Stimulated activated CD4-positive, alpha-beta T cell treated with anti-CD3 and anti-CD28 coated beads, TNF-alpha, amount 100 ng/mL, for 24 hours (primary cell): ENCODE results near the gene ENOX2.

Experiments used
- DNase-seq, 3 experiments: peaks; one replicate each; pipeline ENCODE4 v3.0.0-alpha.2; 2020; ENCODE audit warnings: low read depth in 3 of 3

Gene ENOX2

GRCh38 chrX:130700629-130701028 is 202.4 kb downstream of the ENOX2 start:
- no peak for DNase-seq

DNA sequence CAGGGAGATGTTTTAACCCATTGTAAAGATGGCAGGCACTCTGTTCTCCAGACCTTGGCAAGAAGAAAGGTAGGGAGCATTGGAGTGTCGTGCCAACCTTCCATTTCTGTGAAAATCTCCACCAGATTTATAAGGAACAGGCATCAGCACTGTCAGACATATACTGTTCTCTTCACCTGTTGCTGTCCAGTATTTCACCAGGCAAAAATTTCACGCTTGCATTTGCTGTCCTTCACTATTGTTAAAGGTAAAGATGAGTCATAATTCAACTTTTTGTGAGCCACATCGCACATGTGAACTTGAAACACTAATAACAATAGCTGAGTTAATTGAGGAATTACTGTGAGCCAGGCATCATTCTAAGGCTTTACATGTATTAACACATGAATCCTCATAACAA is 203.4 kb downstream of the ENOX2 start:
- DNase-seq, result no peak

DNA sequence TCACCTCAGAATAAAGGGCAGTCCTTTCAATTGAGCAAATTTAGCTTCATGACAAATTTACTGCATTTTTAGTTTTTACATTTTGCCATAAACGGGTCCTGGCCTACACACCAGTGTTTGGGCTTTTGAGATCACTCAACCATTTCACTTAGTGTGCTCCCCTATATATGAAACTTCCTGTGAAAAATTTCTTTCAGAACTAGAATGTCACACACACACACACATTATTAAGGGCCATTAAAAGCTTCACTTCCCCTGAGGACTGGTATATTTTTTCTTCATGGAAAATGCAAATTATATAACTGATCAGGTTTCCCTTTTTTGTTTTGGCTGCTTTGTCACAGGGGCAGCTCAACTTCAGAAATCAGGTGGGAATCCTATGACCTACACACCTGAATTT is 206.5 kb downstream of the ENOX2 start:
- no peak for DNase-seq

- DNase-seq, result no peak
These were observed 207.1 kb downstream of the ENOX2 start for GRCh38 chrX:130695931-130696330.

GRCh38 chrX:130694983-130695382 is 208.0 kb downstream of the ENOX2 start:
- DNase-seq, result no peak

DNA sequence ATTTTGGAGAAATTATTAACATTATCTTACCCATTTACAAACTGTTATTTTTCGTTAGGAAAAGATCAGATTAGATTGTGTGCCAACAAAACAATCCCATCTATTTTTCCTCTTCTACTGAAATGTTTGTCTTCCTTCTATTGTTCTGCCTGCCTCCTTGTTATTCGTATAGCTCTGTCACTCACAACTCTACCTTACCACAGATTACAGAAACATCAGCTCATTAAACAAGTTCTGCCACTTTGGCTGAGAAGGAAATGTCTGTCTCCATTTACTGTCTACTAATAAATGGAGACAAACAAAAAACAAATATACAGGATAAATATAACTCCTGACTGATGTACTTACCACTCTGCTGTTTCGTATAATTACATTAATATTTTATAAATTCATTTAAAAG is 211.4 kb downstream of the ENOX2 start:
- no peak for DNase-seq

DNA sequence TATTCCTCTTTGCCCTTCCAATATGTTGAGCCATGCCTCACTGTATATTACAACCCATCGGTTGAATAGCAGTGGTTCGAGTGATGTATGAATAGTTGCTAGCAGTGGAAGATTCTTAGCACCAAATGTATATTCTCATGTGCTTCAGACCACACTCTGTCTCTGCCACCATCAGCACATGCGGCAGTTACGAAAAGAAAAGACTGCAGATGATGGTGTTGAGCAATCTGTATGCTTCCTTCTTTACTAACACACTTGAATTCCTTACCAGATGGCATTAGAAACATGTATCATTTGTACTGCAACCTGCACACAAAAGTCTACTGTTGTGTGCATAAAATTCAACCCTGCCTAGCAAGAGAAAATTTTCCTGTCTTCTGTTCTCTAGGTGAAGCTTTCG is 214.6 kb downstream of the ENOX2 start:
- DNase-seq, result no peak

GRCh38 chrX:130682990-130683389 is 220.0 kb downstream of the ENOX2 start:
- no peak for DNase-seq

GRCh38 chrX:130680164-130681035 is 222.6 kb downstream of the ENOX2 start:
- DNase-seq, result no peak

DNA sequence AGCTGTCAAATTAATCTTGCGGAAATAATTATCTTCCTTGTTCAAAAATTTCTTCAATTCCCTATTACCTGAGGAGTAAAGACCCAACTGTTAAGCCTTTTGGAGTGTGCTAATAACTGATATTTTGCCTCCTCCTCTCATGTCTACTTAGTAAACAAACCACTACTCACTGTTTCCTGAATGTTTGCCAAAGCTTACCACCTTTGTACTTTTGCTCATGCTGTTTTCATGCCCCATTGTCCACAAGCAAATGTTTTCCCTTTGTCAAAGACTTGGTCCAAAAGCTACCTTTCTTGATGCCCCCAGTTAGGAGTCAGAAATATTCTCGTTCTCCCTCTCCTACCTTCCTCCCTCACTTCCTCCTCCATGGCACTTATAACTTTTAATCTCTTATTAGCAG is 226.1 kb downstream of the ENOX2 start:
- DNase-seq, result no peak

- no peak for DNase-seq
These were observed 230.8 kb downstream of the ENOX2 start for GRCh38 chrX:130672214-130672613.

- no peak for DNase-seq
These were observed 233.8 kb downstream of the ENOX2 start for GRCh38 chrX:130669233-130669632.

DNA sequence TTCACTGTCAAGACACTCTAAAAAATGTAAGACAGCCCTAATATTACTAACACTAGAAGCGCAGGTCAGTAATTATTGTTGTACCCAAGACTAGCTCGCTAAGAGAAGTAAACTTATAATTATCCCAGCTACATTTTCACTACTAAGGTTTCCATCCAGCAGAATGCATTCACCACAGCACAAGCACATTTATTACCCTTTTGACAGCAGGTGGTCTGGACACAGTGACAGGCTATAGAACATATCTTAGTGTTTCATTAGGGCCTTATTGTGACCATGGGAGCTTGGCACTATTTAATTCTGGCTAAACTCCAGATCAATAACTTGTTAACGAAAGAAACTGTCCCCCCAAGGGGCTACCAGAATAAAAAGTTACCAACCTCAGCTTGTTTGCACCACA is 237.7 kb downstream of the ENOX2 start:
- no peak for DNase-seq

DNA sequence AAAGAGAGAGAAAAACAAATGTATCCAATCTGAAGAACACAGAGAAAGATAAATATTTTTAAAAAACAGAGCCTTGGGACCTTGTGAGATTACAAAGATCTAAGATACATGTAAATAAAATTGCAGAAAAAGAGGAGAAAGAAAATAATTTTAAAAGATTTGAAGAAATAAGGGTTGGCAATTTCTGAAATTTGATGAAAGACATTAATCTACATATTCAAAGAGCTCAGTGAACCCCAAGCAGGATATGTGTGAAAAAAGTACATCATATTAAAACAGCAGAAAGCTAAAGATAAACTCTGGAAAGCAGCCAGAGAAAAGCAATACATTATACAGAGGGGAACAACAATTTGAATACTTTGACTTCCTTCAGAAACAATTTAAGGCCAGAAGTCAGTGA is 244.7 kb downstream of the ENOX2 start:
- DNase-seq, result no peak

DNA sequence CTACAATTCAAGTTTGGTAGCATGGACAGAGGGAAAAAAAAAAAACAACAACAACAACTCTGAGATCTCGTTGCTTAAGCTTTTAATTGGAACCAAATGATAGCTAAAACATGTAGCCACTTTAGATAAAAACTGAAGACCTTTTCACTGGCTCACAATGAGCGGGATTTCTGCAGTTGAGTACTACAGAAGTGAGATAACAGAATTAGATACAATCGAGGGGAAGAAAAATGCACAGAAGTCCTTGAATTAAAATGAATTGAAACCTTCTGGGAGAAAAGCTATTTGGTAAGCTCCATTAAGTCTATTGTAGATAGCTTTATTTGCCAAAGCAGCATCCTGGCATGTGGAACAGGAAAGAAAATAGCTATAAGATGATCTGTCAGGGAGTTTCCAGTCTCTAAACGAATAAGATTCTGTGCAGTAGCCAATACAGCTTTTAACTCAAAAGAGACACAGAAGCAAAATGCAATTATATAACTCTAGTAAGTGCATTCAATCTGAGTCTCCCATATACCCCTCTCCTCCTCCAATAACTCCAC is 248.5 kb downstream of the ENOX2 start:
- no peak for DNase-seq

- DNase-seq, result no peak
These were observed 250.0 kb downstream of the ENOX2 start for GRCh38 chrX:130652824-130653578.

DNA sequence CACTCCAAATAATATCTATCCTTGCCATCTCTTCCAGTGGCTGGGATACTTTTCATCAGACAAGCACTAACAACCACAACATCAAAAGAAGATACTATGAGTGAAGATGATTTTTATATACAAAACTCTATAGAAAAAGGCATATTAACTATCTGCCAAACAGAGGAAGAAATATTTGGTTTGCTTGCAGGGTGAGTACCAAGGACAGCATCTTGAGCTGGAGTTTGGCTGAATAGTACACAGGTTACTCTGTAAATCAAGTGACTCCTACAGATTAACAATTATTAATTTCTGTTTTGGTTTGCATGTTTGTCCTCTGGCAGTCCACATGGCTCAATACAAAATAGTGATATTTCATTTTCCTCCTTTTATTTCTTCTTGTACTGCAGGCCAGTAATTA is 253.3 kb downstream of the ENOX2 start:
- no peak for DNase-seq

GRCh38 chrX:130647468-130647867 is 255.5 kb downstream of the ENOX2 start:
- DNase-seq, result no peak

- no peak for DNase-seq
These were observed 256.9 kb downstream of the ENOX2 start for GRCh38 chrX:130645955-130646583.

- no peak for DNase-seq
These were observed 265.4 kb downstream of the ENOX2 start for GRCh38 chrX:130637591-130637990.

DNA sequence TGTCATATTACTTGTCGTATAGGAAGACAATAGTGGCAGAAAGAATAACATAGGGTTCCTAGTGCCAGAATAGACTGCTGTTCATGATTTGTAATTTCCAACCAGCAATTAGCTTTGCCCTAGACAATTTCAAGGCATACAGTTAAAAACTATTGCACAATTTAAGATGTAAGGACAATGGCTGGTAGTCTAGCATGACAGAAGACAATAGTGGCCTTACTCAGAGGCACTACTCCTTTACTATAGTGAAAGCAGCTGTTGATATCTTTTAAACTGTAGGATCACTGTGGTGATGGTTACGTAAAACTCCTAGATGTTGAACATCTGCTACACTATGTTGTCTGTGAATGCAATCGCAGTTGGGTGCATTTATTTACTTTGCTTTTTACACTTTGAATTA is 266.7 kb downstream of the ENOX2 start:
- no peak for DNase-seq

- no peak for DNase-seq
These were observed 272.0 kb downstream of the ENOX2 start for GRCh38 chrX:130631011-130631410.
